ENCODE results near the gene ARNT2. TPM values are rescaled to one million over a fixed set of nuclear protein-coding genes. Genes with fewer than 3 reads are reported as not detected.

The ARNT2 gene
- total and polyA plus RNA-seq, 5 donors from 2014 or later, result not detected

- Histone ChIP-seq H3K27me3 (ENCODE audit: control insufficient read depth, insufficient read depth, low read length) (no peaks in the 10 kb centered on the region), H3K9me3 (ENCODE audit: control insufficient read depth in 2 of 2, low read length in 2 of 2) (no peaks in the 10 kb centered on the region), H3K36me3 (ENCODE audit: control insufficient read depth, insufficient read depth, low read length) (no peaks in the 10 kb centered on the region), H3K4me3 (ENCODE audit: low read depth, low read length) (no peak overlapping the region), H3K27ac (ENCODE audit: insufficient read depth, low read length, poor library complexity, severe bottlenecking) (no peak overlapping the region), H3K4me1 (ENCODE audit: control insufficient read depth, insufficient read depth, low read length, poor library complexity, severe bottlenecking) (no peaks in the 10 kb centered on the region)
- Mint-ChIP-seq H3K36me3 (no peaks in the 10 kb centered on the region), H3K9me3 (peaks cover 0 to 2% (median 0%) of the 10 kb centered on the region in 7 donors), H3K27ac (no peak overlapping the region), H3K27me3 (peaks cover 6% of the 10 kb centered on the region), H3K4me3 (no peak overlapping the region), H3K4me1 (no peaks in the 10 kb centered on the region)
- ATAC-seq (ENCODE audit: low read depth in 2 of 2) (no peak), DNase-seq (no peak)
Measured at GRCh38 chr15:80578871-80579270, 174.7 kb downstream of the ARNT2 start.

DNA sequence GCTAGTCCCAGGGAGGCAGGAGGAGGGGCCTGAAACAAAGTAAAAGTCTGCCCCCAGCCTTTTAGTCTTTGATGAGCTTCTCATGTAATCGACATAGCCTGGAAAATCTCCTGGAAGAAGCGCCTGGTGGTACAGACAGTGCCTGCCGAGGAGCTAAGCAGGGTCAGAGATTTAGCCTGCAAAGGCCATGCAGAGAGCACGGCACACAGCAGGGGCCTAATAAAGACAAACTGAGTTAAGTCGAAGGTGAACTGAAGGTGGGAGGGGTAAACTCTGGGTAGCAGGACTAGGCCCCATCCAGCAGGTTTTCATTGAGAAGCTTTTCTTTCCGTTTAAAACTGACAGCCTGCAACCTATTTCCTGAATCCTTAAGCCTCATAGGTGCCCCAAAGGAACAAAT lies 175.4 kb downstream of the ARNT2 start:
- Mint-ChIP-seq H3K4me1 (no peaks in the 10 kb centered on the region), H3K27ac (no peak overlapping the region), H3K9me3 (peaks cover 0 to 2% (median 0%) of the 10 kb centered on the region in 7 donors), H3K27me3 (no peaks in the 10 kb centered on the region), H3K36me3 (no peaks in the 10 kb centered on the region), H3K4me3 (no peak overlapping the region)
- Histone ChIP-seq H3K27ac (ENCODE audit: insufficient read depth, low read length, poor library complexity, severe bottlenecking) (no peak overlapping the region), H3K9me3 (ENCODE audit: control insufficient read depth in 2 of 2, low read length in 2 of 2) (no peaks in the 10 kb centered on the region), H3K4me1 (ENCODE audit: control insufficient read depth, insufficient read depth, low read length, poor library complexity, severe bottlenecking) (no peaks in the 10 kb centered on the region), H3K36me3 (ENCODE audit: control insufficient read depth, insufficient read depth, low read length) (no peaks in the 10 kb centered on the region), H3K4me3 (ENCODE audit: low read depth, low read length) (no peak overlapping the region), H3K27me3 (ENCODE audit: control insufficient read depth, insufficient read depth, low read length) (no peaks in the 10 kb centered on the region)
- DNase-seq, result no peak
- no peak for ATAC-seq (ENCODE audit: low read depth in 2 of 2)

GRCh38 chr15:80580106-80580505 lies 175.9 kb downstream of the ARNT2 start:
- no peaks in the 10 kb centered on the region for H3K27me3 ChIP-seq (ENCODE audit: control insufficient read depth, insufficient read depth, low read length)
- no peaks in the 10 kb centered on the region for H3K27me3 Mint-ChIP-seq
- DNase-seq, result no peak
- H3K36me3 Mint-ChIP-seq, result no peaks in the 10 kb centered on the region
- H3K4me3 ChIP-seq (ENCODE audit: low read depth, low read length), result no peak overlapping the region
- H3K27ac Mint-ChIP-seq, result no peak overlapping the region
- H3K4me1 ChIP-seq (ENCODE audit: control insufficient read depth, insufficient read depth, low read length, poor library complexity, severe bottlenecking), result no peaks in the 10 kb centered on the region
- no peak overlapping the region for H3K27ac ChIP-seq (ENCODE audit: insufficient read depth, low read length, poor library complexity, severe bottlenecking)
- H3K36me3 ChIP-seq (ENCODE audit: control insufficient read depth, insufficient read depth, low read length), result no peaks in the 10 kb centered on the region
- no peak for ATAC-seq (ENCODE audit: low read depth in 2 of 2)
- H3K4me1 Mint-ChIP-seq, result no peaks in the 10 kb centered on the region
- H3K4me3 Mint-ChIP-seq, result no peak overlapping the region
- no peaks in the 10 kb centered on the region for H3K9me3 ChIP-seq (ENCODE audit: control insufficient read depth in 2 of 2, low read length in 2 of 2)
- peaks cover 0 to 2% (median 0%) of the 10 kb centered on the region in 7 donors for H3K9me3 Mint-ChIP-seq

DNA sequence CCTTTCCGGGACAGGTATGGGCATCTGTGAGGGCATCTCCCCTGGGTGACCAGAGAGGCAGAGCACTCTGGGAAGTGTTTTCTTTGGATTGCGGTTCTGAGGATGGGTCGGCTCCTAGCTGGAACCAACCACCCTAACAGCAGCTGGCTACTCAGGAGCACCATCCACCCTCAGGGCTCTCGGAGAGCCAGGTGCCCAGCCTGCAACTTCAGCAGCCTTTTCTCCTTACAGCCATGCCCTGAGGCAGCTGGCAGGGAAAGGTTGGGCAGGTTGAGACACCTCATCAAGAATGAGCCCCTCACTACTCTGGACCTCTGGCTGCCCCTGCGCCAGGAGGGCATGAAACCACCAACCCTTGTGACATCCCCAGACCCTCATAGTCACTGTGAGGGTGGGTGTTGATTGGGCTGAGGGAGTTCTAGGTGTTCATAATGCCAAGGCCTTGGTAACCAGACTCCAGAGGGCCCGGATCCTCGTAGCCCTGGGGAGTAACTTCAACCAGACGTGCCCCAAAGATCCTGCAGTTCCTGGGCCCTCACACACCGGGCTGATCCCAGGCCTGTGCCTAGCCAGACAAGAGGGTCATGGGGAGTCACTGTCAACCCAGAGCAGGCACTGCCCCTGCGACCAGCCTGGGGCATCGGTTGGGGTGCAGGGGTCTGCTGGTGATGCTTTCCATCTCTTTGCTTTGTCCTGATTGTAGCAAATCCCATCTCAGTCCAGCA lies 176.5 kb downstream of the ARNT2 start:
- H3K27me3 ChIP-seq (ENCODE audit: control insufficient read depth, insufficient read depth, low read length), result no peaks in the 10 kb centered on the region
- peaks cover 0 to 2% (median 0%) of the 10 kb centered on the region in 7 donors for H3K9me3 Mint-ChIP-seq
- ATAC-seq (ENCODE audit: low read depth in 2 of 2) (no peak), DNase-seq (no peak)
- no peaks in the 10 kb centered on the region for H3K36me3 Mint-ChIP-seq
- H3K4me1 Mint-ChIP-seq, result no peaks in the 10 kb centered on the region
- H3K36me3 ChIP-seq (ENCODE audit: control insufficient read depth, insufficient read depth, low read length), result no peaks in the 10 kb centered on the region
- H3K9me3 ChIP-seq (ENCODE audit: control insufficient read depth in 2 of 2, low read length in 2 of 2), result no peaks in the 10 kb centered on the region
- H3K27me3 Mint-ChIP-seq, result no peaks in the 10 kb centered on the region
- H3K27ac ChIP-seq (ENCODE audit: insufficient read depth, low read length, poor library complexity, severe bottlenecking), result no peak overlapping the region
- H3K4me1 ChIP-seq (ENCODE audit: control insufficient read depth, insufficient read depth, low read length, poor library complexity, severe bottlenecking), result no peaks in the 10 kb centered on the region
- no peak overlapping the region for H3K4me3 Mint-ChIP-seq
- H3K27ac Mint-ChIP-seq, result no peak overlapping the region
- no peak overlapping the region for H3K4me3 ChIP-seq (ENCODE audit: low read depth, low read length)

DNA sequence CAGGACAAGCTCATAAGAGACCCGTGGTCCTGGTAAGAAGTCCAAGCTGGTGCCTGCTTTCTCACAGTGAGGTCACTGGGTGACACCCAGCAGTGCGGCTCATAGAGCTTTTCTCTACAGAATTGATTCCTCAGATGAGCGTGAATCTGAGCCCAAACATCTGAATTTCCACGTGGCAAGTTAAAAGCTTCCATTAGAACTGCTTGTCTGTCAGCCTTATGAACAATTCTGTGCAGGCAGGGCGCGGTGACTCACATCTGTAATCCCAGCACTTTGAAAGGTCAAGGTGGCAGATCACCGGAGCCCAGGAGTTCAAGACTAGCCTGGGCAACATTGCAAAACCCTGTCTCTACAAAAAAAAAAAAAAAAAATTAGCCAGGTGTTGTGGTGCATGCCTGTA lies 177.8 kb downstream of the ARNT2 start:
- Histone ChIP-seq H3K27me3 (ENCODE audit: control insufficient read depth, insufficient read depth, low read length) (no peaks in the 10 kb centered on the region), H3K4me1 (ENCODE audit: control insufficient read depth, insufficient read depth, low read length, poor library complexity, severe bottlenecking) (no peaks in the 10 kb centered on the region), H3K27ac (ENCODE audit: insufficient read depth, low read length, poor library complexity, severe bottlenecking) (no peak overlapping the region), H3K36me3 (ENCODE audit: control insufficient read depth, insufficient read depth, low read length) (no peaks in the 10 kb centered on the region), H3K4me3 (ENCODE audit: low read depth, low read length) (no peak overlapping the region), H3K9me3 (ENCODE audit: control insufficient read depth in 2 of 2, low read length in 2 of 2) (no peaks in the 10 kb centered on the region)
- H3K4me1 Mint-ChIP-seq, result no peaks in the 10 kb centered on the region
- no peak for ATAC-seq (ENCODE audit: low read depth in 2 of 2)
- H3K9me3 Mint-ChIP-seq, result peaks cover 0 to 2% (median 0%) of the 10 kb centered on the region in 7 donors
- H3K27me3 Mint-ChIP-seq, result no peaks in the 10 kb centered on the region
- H3K36me3 Mint-ChIP-seq, result no peaks in the 10 kb centered on the region
- no peak overlapping the region for H3K27ac Mint-ChIP-seq
- no peak overlapping the region for H3K4me3 Mint-ChIP-seq
- DNase-seq, result no peak

DNA sequence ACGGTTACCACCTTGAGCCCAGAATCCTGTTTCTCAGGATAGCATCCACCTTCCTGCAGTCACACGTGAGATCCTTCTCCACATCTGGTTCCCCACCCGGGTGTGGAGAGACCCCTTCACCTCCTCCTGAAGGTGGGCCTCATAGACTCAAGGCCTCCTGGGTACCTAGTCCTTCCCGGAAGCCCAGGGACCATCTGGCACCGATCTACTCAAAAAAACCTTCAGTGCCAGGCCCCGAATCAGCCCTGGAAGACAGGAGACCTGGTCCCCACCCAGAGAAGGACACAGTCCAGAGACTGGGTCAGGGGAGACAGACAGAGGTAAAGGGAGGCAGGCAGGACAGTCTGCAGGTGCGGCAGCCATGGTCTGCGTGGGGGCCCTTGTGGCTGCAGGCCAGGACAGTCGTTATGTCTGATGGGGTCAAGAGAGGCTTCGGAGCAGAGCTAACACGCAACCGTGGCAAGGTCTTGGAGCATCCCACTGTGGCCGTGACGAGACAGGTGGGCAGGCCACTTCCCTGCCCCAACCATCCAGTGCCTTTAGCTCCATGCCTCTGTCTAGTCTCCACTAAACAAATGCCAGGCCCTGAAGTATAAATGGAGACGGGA lies 178.7 kb downstream of the ARNT2 start:
- no peak overlapping the region for H3K27ac ChIP-seq (ENCODE audit: insufficient read depth, low read length, poor library complexity, severe bottlenecking)
- DNase-seq, result no peak
- ATAC-seq (ENCODE audit: low read depth in 2 of 2), result no peak
- H3K4me1 Mint-ChIP-seq, result no peaks in the 10 kb centered on the region
- no peak overlapping the region for H3K27ac Mint-ChIP-seq
- H3K36me3 ChIP-seq (ENCODE audit: control insufficient read depth, insufficient read depth, low read length), result no peaks in the 10 kb centered on the region
- no peaks in the 10 kb centered on the region for H3K4me1 ChIP-seq (ENCODE audit: control insufficient read depth, insufficient read depth, low read length, poor library complexity, severe bottlenecking)
- H3K9me3 Mint-ChIP-seq, result peaks cover 0 to 2% (median 0%) of the 10 kb centered on the region in 7 donors
- H3K27me3 ChIP-seq (ENCODE audit: control insufficient read depth, insufficient read depth, low read length), result no peaks in the 10 kb centered on the region
- H3K36me3 Mint-ChIP-seq, result no peaks in the 10 kb centered on the region
- no peaks in the 10 kb centered on the region for H3K9me3 ChIP-seq (ENCODE audit: control insufficient read depth in 2 of 2, low read length in 2 of 2)
- H3K4me3 Mint-ChIP-seq, result no peak overlapping the region
- H3K27me3 Mint-ChIP-seq, result no peaks in the 10 kb centered on the region
- no peak overlapping the region for H3K4me3 ChIP-seq (ENCODE audit: low read depth, low read length)

- Histone ChIP-seq H3K27ac (ENCODE audit: insufficient read depth, low read length, poor library complexity, severe bottlenecking) (no peak overlapping the region), H3K9me3 (ENCODE audit: control insufficient read depth in 2 of 2, low read length in 2 of 2) (no peaks in the 10 kb centered on the region), H3K36me3 (ENCODE audit: control insufficient read depth, insufficient read depth, low read length) (no peaks in the 10 kb centered on the region), H3K27me3 (ENCODE audit: control insufficient read depth, insufficient read depth, low read length) (no peaks in the 10 kb centered on the region), H3K4me1 (ENCODE audit: control insufficient read depth, insufficient read depth, low read length, poor library complexity, severe bottlenecking) (no peaks in the 10 kb centered on the region), H3K4me3 (ENCODE audit: low read depth, low read length) (no peak overlapping the region)
- Mint-ChIP-seq H3K36me3 (no peaks in the 10 kb centered on the region), H3K4me1 (no peaks in the 10 kb centered on the region), H3K27ac (no peak overlapping the region), H3K9me3 (peaks cover 0 to 2% (median 0%) of the 10 kb centered on the region in 7 donors), H3K27me3 (no peaks in the 10 kb centered on the region), H3K4me3 (no peak overlapping the region)
- ATAC-seq (ENCODE audit: low read depth in 2 of 2) (no peak), DNase-seq (no peak)
Measured at GRCh38 chr15:80584561-80584964, 180.4 kb downstream of the ARNT2 start.

- no peaks in the 10 kb centered on the region for H3K4me1 ChIP-seq (ENCODE audit: control insufficient read depth, insufficient read depth, low read length, poor library complexity, severe bottlenecking)
- H3K27me3 ChIP-seq (ENCODE audit: control insufficient read depth, insufficient read depth, low read length), result no peaks in the 10 kb centered on the region
- no peak for DNase-seq
- no peaks in the 10 kb centered on the region for H3K27me3 Mint-ChIP-seq
- H3K4me1 Mint-ChIP-seq, result no peaks in the 10 kb centered on the region
- no peak overlapping the region for H3K27ac ChIP-seq (ENCODE audit: insufficient read depth, low read length, poor library complexity, severe bottlenecking)
- no peak overlapping the region for H3K4me3 Mint-ChIP-seq
- H3K9me3 Mint-ChIP-seq, result peaks cover 0 to 2% (median 0%) of the 10 kb centered on the region in 7 donors
- H3K4me3 ChIP-seq (ENCODE audit: low read depth, low read length), result no peak overlapping the region
- no peak overlapping the region for H3K27ac Mint-ChIP-seq
- no peaks in the 10 kb centered on the region for H3K36me3 ChIP-seq (ENCODE audit: control insufficient read depth, insufficient read depth, low read length)
- ATAC-seq (ENCODE audit: low read depth in 2 of 2), result no peak
- no peaks in the 10 kb centered on the region for H3K36me3 Mint-ChIP-seq
- H3K9me3 ChIP-seq (ENCODE audit: control insufficient read depth in 2 of 2, low read length in 2 of 2), result no peaks in the 10 kb centered on the region
Measured at GRCh38 chr15:80584973-80585525, 180.9 kb downstream of the ARNT2 start.
